Osteoblast (primary cell): ENCODE measurements around the gene SLC6A5. TPM values are rescaled to one million over a fixed set of nuclear protein-coding genes. Genes with fewer than 3 reads are reported as not detected.
"Not testable (repeated sequence)": the region's sequence is repeated elsewhere in the genome, so short reads cannot be mapped to it uniquely, and the experiment has no call there.

Source experiments
- DNase-seq: peaks from one replicate; pipeline ENCODE4 v3.0.0; 2011; ENCODE audit warnings: low spot score, mixed read lengths; ENCODE audit not compliant: insufficient read length; ENCODE audit errors: missing footprints
- H2AFZ ChIP-seq: 2 replicates; pipeline ENCODE4 v1.6.0; 2011; ENCODE audit warnings: mild to moderate bottlenecking, low read length
- H3K27ac ChIP-seq: 2 replicates; pipeline ENCODE4 v1.5.1; 2011; ENCODE audit warnings: mild to moderate bottlenecking, low read depth, low read length, moderate library complexity
- H3K27me3 ChIP-seq: 2 replicates; pipeline ENCODE4 v1.6.0; 2012; ENCODE audit warnings: mild to moderate bottlenecking, control low read depth, inconsistent platforms, low read length, moderate library complexity; ENCODE audit not compliant: insufficient read depth
- H3K36me3 ChIP-seq: 2 replicates; pipeline ENCODE4 v1.5.1; 2011; ENCODE audit warnings: mild to moderate bottlenecking, low read length, control low read depth, moderate library complexity; ENCODE audit not compliant: insufficient read depth
- H3K4me1 ChIP-seq: 2 replicates; pipeline ENCODE4 v1.5.1; 2011; ENCODE audit warnings: mild to moderate bottlenecking, low read length, control low read depth, moderate library complexity; ENCODE audit not compliant: insufficient read depth
- H3K4me2 ChIP-seq: 2 replicates; pipeline ENCODE4 v1.6.0; 2011; ENCODE audit warnings: mild to moderate bottlenecking, low read length; ENCODE audit not compliant: insufficient read depth
- H3K4me3 ChIP-seq: fragments of 200-600 bp; sonication (generic); 3 replicates; pipeline ENCODE4 v1.5.1; 2012; ENCODE audit warnings: mild to moderate bottlenecking, low read length, inconsistent platforms; ENCODE audit not compliant: insufficient read depth
- H3K79me2 ChIP-seq: 2 replicates; pipeline ENCODE4 v1.6.0; 2012; ENCODE audit warnings: mild to moderate bottlenecking, low read length, control low read depth, inconsistent platforms; ENCODE audit not compliant: insufficient read depth
- H3K9me3 ChIP-seq: 2 replicates; pipeline ENCODE4 v1.5.1; 2011; ENCODE audit warnings: low read depth, low read length, control low read depth
- H4K20me1 ChIP-seq: 2 replicates; pipeline ENCODE4 v1.6.0; 2012; ENCODE audit warnings: mild to moderate bottlenecking, low read length, control low read depth; ENCODE audit not compliant: insufficient read depth
- CTCF ChIP-seq: IDR thresholded peaks from 2 replicates; pipeline ENCODE4 v1.5.1; 2011; ENCODE audit warnings: mild to moderate bottlenecking, low read depth, low read length, moderate library complexity; ENCODE audit errors: extremely low read depth
- total RNA-seq: library from RNA; depleted of rRNA; stranded (reverse); fragments of >200 nt; gene quantifications from 2 replicates; pipeline ENCODE4 v1.2.3, GENCODE V29; 2012

The SLC6A5 gene
- total RNA-seq, result not detected in 2 replicates

- TF ChIP-seq CTCF, result no peak
- H3K9me3 ChIP-seq, result no peaks in the 10 kb centered on the region
- no peak within 1 kb of the TSS for H2AFZ ChIP-seq
- H3K4me2 ChIP-seq, result no peak within 1 kb of the TSS
- no peak within 1 kb of the TSS for H3K27ac ChIP-seq
- no peaks in the 10 kb centered on the region for H3K79me2 ChIP-seq
- no peak within 1 kb of the TSS for H3K4me3 ChIP-seq
- H3K36me3 ChIP-seq, result no peaks in the 10 kb centered on the region
- peak; percentile 90 for DNase-seq
- peaks cover 95% of the 10 kb centered on the region for H3K27me3 ChIP-seq
- no peaks in the 10 kb centered on the region for H4K20me1 ChIP-seq
- no peaks in the 10 kb centered on the region for H3K4me1 ChIP-seq
Measured at GRCh38 chr11:20599221-20600019, at the start of gene SLC6A5. Gene SLC6A5 (plus strand): TSS chr11:20599608. CDS start chr11:20599673, 65 bp downstream.

- H2AFZ ChIP-seq, result no peak overlapping the region
- H3K36me3 ChIP-seq, result no peaks in the 10 kb centered on the region
- no peaks in the 10 kb centered on the region for H3K27me3 ChIP-seq
- no peak overlapping the region for H3K27ac ChIP-seq
- DNase-seq, result peak; percentile 58
- H3K4me2 ChIP-seq, result no peak overlapping the region
- no peaks in the 10 kb centered on the region for H3K79me2 ChIP-seq
- H4K20me1 ChIP-seq, result no peaks in the 10 kb centered on the region
- no peaks in the 10 kb centered on the region for H3K4me1 ChIP-seq
- no peak for TF ChIP-seq CTCF
- no peaks in the 10 kb centered on the region for H3K9me3 ChIP-seq
- no peak overlapping the region for H3K4me3 ChIP-seq
Measured at GRCh38 chr11:20551096-20551495, 48.3 kb upstream of the SLC6A5 start.

GRCh38 chr11:20555783-20556182 is 43.6 kb upstream of the SLC6A5 start:
- no peak for TF ChIP-seq CTCF
- no peaks in the 10 kb centered on the region for H4K20me1 ChIP-seq

GRCh38 chr11:20556396-20556795 is 43.0 kb upstream of the SLC6A5 start:
- H3K36me3 ChIP-seq, H3K27ac ChIP-seq, H3K9me3 ChIP-seq, H3K79me2 ChIP-seq, DNase-seq, H2AFZ ChIP-seq, H3K4me2 ChIP-seq, H4K20me1 ChIP-seq, H3K27me3 ChIP-seq, H3K4me1 ChIP-seq, H3K4me3 ChIP-seq: not testable (repeated sequence)

More at GRCh38 chr11:20555783-20556182, 43.6 kb upstream of the SLC6A5 start:
- no peaks in the 10 kb centered on the region for H3K27me3 ChIP-seq
- no peaks in the 10 kb centered on the region for H3K79me2 ChIP-seq
- no peaks in the 10 kb centered on the region for H3K9me3 ChIP-seq
- no peak overlapping the region for H3K27ac ChIP-seq
- H3K4me2 ChIP-seq, result no peak overlapping the region
- no peaks in the 10 kb centered on the region for H3K36me3 ChIP-seq
- no peak overlapping the region for H2AFZ ChIP-seq
- H3K4me3 ChIP-seq, result no peak overlapping the region
- no peaks in the 10 kb centered on the region for H3K4me1 ChIP-seq
- no peak for DNase-seq
